GM19372 (cell line): ENCODE results near the gene MED10.
A peak's percentile ranks its signal among the peaks of the same experiment; 100 is the strongest.

ENCODE experiments used
- ATAC-seq: cut with Tn5 transposase; IDR thresholded peaks from one replicate; pipeline ENCODE4 v1.9.1; 2021; ENCODE audit warnings: mild to moderate bottlenecking, low read depth, moderate library complexity; ENCODE audit not compliant: unreplicated experiment

The MED10 gene

DNA sequence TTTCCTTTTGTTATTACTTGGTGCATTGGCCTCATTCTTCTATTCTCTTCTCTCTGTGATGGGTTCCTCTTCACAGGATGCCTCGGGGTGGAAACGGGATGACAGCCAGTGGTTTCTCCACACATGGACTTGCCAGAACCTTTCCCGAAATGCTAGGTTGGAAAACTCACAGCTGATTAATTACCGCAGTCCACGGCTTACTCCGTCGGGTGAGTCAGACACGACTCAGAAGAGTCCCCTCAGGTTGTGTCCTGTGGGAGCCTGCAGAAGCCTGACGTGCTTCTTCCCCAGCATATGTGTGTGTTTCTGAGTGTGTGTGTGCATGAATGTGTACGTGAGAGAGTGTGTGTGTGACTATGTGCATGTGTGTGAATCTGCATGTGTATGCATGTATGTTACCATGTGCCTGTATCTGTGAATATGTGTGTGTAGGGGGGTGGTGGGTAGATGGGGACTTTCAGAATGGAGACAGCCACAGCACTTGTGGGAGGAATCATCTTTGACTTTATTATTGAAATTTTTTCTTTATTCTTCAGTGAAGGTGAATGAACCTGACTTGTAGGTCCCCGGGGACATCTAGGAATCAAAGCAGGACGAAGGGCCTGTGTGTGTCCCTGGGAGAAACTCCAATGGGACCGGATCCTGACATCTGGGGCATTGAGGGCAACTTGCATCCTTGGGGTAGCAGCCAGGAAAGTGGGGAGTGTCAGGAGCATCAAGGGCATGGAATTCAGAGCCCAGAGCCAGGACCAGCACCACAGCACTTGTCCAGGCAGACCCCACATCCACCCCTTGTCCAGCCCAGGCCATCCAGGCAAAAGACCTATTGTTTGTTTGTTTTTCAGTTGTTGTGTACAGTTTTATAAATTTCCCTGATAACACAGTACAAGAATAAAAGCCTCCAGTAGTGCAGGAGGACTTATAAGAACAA is 21.9 kb upstream of the MED10 start:
- ATAC-seq = no peak

DNA sequence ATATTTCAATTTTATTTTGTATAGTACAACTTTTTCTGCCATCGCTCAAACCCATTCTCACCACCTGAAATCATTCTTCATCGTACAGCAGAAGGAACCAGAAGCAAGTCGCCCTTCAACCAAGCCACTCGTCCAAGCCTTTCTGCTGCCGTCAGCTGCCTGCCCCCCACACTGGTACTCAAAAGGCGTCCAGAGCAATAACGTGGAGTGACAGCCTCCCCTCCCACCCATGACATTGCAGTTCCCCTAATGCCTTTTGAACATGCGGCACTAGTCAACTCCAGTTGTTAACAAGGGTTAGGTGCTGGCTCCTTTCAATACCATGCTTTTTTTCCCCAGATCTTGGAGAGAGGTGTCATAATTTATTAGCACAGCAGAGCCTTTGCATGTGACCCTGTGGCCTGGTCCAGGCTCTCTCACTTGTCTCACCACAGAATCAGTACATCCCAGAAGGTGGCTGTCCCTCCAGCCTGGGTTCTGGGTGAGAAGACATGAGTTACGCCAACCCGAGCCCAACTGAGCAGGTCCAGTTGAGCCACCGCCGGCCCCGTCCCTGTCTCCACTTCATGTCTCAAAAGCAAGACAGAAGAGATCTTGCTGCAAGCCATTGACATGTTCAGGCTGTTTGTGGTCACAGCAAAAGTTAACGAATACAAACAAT is 20.4 kb upstream of the MED10 start:
- no peak for ATAC-seq

DNA sequence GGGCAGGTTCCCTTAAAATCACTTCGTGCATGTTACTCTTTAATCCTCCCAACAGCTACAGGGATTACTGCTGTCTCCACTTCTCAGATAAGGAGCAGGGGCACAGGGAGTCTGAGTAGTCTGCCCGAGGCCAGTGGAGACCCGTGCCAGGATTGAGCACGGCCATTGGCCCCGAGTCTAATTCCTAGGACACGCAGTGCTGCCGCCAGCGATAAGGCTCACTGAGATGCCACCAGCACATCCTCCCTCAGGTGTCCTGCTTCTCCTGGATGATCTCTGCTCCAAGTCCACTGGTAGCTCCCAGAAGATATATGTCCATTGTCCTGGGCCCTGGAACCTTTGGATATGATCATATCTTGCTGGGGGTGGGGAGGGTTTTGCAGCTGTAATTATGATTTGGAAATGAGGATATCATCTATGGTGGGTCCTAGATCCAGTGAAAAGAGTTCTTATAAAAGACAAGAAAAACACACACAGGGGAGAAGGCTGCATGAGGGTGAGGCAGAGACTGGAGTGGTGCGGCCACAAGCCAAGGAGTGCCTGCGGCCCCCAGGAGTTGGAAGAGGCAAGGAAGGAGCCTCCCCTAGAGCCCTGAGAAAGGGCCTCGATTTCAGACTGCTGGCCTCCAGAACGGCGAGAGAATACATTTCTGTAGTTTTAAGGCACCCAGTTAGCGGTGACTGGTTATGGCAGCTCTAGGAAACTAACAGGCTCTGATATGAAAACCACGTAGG is 19.4 kb upstream of the MED10 start:
- ATAC-seq = no peak

DNA sequence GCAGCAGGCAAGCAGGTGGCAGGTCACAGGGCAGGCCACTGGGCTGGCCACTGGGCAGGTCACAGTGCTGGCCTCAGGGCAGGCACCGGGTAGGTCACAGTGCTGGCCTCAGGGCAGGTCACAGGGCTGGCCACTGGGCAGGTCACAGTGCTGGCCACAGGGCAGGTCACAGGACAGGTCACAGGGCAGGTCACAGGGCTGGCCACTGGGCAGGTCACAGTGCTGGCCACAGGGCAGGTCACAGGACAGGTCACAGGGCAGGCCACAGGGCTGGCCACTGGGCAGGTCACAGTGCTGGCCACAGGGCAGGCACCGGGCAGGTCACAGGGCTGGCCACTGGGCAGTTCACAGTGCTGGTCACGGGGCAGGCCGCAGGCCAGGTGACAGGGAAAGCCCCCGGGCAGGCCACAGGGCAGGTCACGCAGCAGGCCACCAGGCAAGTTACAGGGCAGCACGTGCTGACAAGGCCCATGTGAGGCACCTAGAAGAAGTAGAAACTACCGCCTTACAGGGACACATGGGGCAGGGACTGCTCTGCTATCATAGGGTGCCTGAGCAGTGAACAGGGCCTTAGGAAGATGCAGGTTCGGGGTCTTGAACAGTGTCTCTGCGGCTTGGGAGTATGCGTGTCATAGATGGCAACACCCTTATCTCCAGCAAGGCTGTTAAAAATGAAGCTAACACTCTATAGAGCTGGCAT is 18.6 kb upstream of the MED10 start:
- no peak for ATAC-seq

DNA sequence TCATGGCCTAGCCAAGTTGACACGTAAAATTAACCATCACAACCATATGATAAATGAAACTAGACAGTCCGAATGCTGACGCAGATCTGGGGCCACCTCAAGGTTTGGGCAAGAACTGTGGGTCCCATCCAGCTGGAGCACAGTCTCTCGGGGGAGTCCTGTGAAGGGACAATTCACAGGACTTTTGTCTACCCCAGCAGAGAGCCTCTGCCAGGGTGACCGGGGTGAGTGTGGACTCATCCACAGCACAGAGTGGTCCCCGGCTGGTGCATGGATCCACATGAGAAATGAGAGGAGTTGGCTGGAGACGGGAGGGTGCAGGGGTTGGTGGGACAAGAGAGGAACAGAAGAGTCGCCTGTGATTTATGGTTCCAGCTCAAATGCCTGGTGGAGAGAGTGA is 17.7 kb upstream of the MED10 start:
- no peak for ATAC-seq

DNA sequence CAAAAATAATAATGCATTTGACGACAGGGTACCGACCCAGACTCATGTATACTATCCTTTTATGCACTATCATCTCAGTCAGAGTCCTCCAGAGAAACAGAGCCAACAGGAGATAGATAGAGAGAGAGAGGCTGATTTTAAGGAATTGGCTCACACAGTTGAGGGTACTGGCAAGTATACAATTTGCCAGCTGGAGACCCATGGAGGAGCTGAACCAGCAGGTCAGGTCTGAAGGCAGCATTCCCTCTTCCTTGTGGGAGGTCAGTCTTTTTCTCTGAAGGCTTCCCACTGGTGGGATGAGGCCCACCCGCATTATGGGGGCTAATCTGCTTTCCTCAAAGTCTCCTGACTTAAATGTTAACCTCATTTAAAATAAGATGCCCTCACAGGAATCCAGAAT is 17.3 kb upstream of the MED10 start:
- no peak for ATAC-seq

DNA sequence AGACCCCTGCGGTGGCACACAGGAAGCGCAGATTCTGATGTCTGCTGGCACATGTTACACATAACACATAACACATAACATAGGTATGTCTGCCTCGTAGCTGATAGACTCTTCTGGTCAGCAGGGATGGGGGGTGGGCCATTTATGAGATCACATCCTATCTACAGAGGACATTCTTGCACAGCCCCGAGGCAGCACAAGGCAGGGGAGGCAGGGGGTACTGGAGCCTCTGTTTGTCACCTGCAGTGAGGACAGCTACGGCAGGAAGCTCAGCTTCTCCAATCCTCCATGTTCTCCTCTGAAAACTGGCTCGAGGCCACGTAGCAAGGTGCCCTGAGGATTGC is 16.7 kb upstream of the MED10 start:
- no peak for ATAC-seq

DNA sequence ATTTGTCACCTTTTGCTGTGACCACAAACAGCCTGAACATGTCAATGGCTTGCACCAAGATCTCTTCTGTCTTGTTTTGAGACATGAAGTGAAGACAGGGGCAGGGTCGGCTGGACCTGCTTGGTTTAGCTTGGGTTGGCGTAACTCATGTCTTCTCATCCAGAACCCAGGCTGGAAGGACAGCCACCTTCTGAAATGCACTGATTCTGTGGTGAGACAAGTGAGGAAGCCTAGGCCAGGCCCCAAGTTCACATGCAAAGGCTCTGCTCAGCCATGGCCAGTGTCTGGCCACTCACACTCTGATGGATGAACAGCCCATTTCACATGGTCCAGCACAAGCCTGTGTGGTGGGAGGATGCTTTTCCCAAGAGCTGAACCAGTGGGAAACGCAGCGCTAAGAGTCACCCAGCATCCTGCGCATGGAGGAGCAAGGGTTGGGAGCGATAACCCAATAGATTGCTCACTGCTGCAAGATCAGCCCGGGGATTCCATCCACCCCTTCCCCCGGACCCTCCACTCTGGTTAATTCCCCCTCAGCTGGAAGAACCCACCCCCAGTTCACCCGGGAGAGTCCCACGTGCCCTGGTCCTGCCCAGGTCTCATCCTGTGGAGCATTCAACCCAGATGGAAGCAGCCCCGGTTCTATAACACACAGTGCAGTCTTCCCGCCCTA is 16.2 kb upstream of the MED10 start:
- ATAC-seq = no peak

DNA sequence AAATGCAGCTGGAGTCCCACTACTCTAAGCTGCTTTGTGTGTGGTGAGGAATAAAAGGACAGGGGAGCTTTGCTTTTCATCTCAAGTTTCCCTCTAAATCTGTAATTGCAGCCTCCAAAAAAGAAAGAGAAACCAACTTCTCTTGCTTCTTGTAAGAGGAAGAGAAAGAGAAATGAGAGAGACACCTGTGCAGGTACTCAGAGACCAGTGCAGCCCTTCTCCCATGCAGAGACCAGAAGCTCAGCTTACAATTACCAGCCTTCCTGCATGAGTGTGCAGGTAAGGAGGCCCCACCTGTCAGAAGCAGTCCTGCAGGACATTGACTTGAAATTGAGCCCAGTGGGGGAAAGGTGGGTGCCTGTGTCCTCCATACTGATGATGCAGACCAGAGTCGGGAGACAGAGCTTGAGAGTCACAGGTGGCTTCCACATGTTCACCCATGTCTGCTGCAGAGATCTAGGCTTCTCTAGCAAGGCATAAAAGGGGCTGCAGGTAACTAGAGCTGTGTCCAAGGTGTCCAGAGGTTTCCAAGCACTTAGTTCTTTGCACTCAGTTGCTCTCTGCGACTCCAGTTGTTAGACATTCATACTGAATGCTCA is 15.3 kb upstream of the MED10 start:
- peak; percentile 51 for ATAC-seq

DNA sequence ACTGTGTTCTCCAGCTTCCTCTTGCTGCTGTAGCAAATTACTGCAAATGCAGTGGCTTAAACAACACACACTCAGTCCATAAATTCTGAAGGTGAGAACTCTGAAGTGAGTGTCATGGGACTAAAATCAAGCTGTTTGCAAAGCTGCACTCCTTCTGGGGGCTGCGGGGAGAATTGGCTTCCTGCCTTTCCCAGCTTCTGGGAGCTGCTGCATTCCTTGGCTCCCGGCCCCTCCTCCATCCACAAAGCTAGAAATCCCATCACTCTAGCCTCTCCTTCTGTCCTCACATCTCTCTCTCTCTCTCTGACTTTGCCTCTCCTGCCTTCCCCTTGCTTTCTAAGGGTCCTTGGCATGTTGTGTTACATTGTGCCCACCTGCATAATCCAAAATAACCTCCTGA is 14.2 kb upstream of the MED10 start:
- ATAC-seq = no peak

DNA sequence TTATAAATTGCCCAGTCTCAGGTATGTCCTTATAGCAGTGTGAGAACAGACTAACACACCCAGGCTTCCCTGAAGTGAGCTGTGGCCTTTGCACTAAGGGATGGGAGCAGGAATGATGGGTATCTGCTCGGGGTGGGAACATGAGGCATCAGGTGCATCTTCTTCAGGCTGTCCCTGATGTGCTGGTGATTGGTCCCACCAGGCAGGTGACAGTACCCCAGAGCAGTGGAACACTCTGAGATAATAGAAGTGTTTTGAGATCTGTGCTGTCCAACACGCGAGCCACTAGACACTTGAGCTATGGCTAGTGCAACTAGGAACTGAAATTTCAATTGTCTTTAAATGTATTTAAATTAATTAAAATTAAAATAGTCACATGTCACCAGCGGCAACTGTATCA is 12.8 kb upstream of the MED10 start:
- no peak for ATAC-seq

DNA sequence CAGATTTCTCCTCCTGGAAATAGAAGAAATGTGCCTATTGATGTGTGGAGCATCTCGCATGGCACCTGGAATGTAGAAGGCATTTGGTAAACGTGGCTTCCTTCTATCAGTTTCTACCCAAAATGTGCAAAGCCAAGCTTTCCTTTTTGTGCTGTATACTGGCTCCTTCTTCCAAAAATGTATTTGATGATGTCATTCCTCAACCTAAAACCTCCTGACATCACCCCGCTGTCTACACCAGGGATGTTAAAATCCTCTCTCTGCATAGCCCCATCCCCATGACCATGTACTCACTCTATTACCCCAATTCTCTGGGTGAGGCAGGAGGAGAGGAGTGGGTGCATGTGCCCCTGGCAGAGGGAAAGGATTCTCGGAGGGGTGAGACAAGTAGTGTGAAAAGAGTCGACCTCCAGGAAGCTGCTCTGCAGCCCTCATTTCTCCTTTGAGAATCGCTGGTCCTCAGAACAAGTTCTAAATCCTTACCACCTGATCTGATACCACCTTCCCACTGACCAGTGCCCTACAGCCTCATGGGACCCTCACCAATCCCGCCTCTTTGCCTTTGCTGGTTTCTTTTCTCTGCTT is 11.7 kb upstream of the MED10 start:
- no peak for ATAC-seq

DNA sequence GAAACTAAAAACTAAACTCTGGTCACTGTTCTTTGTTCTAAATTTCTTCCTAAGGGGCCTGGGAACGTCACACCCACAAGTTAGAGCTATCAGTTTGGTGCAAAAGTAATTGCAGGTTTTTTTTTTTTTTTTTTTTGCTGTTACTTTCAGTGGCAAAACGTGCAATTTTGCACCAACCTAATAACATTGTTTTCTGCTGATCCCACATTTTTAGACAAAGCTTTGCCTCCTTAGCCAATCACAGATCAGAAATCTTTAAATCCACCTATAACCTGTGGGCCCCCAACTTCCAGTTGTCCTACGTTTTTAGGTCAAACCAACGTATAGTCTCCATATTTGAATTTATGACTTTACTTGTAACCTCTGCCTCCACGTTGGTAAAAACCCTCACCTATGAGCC is 11.1 kb upstream of the MED10 start:
- no peak for ATAC-seq

DNA sequence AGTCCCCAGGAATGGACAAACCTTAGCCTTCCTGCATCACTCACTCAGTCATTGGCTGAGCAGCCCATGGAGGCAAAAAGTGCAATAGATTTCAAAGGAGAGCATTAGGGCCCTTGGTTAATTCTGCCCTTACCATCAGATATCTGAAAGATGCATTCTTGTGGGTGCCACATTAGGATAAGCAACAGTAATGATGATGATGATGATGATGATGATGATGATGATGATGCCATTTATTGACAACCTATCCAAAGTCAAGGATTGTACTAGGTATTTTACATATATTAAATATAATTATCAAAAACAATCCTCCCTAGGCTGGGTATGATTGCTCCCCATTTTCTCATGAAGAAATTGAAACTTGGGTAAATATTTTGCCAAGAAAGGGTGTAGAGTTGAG is 9.6 kb upstream of the MED10 start:
- ATAC-seq = no peak

DNA sequence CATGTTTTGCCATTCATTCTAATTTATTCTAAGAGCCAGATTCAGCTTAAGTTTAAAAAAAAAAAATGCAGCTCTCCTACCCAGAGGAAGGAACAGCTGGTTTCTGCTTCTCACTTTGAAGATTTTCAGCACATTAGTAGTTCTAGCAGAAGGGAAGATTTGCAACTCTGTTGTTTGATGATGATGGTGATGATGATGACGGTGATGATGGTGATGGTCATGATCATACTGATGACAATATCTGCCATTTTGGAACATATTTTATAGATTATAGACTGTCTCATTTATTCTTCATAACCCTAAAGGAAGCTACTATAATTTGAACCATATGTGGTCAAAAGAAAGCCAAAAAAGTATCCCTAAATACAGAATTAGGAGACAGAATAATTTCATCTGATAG is 7.9 kb upstream of the MED10 start:
- ATAC-seq = no peak

DNA sequence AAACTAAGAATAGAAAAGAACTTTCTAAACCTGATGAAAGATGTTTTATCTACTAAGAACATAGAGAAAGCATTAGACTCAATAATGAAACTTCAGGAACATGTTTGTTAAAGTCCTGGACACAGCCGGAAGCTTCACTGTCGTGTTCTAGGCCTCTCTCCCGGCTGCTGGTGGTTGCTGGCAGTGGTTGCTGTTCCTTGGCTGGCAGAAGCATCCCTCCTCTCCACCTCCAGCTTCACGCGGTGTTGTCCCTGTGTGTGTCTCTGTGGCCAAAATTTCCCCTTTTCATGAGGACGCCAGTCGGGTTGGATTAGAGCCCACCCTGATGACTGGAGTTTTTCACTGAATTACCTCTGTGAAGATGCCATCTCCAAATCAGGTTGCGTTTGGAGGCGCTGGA is 6.5 kb upstream of the MED10 start:
- ATAC-seq = no peak

DNA sequence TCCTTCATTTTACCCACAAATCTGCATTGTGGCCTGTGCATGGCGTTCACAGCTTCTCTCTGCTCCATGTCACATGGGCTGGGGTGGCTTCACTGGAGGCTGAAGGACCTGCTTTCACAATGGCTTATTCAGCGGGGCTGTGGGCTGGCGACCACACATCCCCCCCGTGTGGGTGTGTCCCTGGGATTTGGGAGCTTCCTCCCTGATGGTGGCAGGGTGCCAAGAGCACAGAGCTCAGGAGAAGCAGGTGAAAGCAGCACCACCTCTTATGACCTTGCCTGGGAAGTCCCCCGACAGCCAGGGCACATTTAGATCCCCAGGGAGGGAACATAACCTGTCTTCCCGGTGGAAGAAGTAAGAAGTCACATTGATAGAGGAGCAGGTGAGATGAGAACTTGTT is 5.0 kb upstream of the MED10 start:
- ATAC-seq = no peak

DNA sequence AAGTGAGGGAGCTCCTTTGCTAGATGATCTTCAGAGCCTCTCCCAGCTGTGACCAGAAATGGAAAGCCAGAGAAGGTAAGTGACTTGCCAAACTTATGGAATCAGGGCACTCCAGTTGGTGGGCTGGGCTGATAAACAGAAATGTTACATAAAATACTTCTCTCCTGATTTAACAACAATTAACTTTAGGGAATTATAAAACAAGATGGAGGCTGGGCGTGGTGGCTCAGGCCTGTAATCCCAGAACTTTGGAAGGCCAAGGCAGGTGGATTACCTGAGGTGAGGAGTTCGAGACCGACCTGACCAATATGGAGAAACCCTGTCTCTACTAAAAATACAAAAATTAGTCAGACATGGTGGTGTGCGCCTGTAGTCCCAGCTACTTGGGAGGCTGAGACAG is 899 bp upstream of the MED10 start:
- no peak for ATAC-seq

DNA sequence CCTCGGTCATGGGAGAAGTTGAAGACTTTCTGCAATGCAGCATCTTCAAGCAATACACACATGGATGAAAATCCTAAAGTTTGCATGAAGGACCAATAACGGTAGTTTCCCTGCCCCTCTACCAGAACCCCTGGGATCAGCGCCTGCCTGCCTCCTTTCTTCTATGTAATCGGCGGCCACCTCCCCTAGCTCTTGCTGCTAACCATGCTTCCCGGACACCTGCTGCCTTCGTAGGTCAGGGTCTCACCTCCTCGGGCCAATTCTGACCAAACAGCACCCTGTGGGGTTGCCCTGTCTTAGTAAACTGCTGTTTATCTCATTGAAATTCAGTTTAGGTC is 388 bp upstream of the MED10 start:
- peak; percentile 23 for ATAC-seq

DNA sequence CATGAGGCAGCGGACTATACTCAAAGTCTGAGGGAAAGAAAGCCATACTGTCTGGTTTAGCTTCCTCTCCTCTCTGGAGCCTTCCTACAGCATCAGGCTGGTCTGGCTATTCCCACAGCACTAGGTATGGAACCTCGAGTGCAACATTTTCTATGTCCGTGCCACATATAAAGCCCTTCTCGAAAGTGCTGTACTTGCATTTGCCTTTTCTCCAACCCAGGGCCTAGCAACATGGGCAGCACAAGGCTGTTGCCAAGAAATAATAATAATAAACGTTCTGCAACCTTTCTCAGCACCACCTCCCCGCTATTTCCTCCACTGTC is 804 bp downstream of the MED10 start:
- no peak for ATAC-seq
